Liver (tissue), 9 donors: ENCODE measurements around the gene WAPL. TPM values are rescaled to one million over a fixed set of nuclear protein-coding genes. Genes with fewer than 3 reads are reported as not detected.

Experiments
- DNase-seq: peaks from one replicate; pipeline ENCODE4 v3.0.0-alpha.2; 2017; ENCODE audit warnings: low spot score
- H3K27ac ChIP-seq, 2 donors: one replicate each; pipeline ENCODE4 v1.7.0; 2013; ENCODE audit warnings: inconsistent platforms in 2 of 2, low read length in 2 of 2, control low read depth in 1 of 2, low read depth in 1 of 2, mild to moderate bottlenecking in 1 of 2
- H3K27me3 ChIP-seq, 4 donors: one replicate each; pipeline versions ENCODE4 v1.6.1 to v1.7.0; 2013; ENCODE audit warnings: low read length in 3 of 4, inconsistent platforms in 1 of 4, mild to moderate bottlenecking in 1 of 4, moderate library complexity in 1 of 4; ENCODE audit not compliant: control insufficient read depth in 4 of 4, insufficient read depth in 4 of 4
- H3K36me3 ChIP-seq, 4 donors: one replicate each; pipeline versions ENCODE4 v1.6.1 to v1.7.0; 2013; ENCODE audit warnings: low read length in 3 of 4, mild to moderate bottlenecking in 3 of 4, low read depth in 1 of 4, moderate library complexity in 1 of 4; ENCODE audit not compliant: control insufficient read depth in 4 of 4, insufficient read depth in 3 of 4
- H3K4me1 ChIP-seq, 4 donors: one replicate each; pipeline versions ENCODE4 v1.6.1 to v1.7.0; 2013; ENCODE audit warnings: low read length in 3 of 4, mild to moderate bottlenecking in 3 of 4, moderate library complexity in 1 of 4; ENCODE audit not compliant: control insufficient read depth in 4 of 4, insufficient read depth in 4 of 4
- H3K4me3 ChIP-seq, 3 donors: one replicate each; pipeline versions ENCODE4 v1.6.1 to v1.7.0; 2013; ENCODE audit warnings: low read length in 3 of 3, control low read depth in 1 of 3, low read depth in 1 of 3, mild to moderate bottlenecking in 1 of 3
- H3K9ac ChIP-seq, 2 donors: one replicate each; pipeline ENCODE4 v1.7.0; 2013; ENCODE audit warnings: low read length in 2 of 2, mild to moderate bottlenecking in 2 of 2, moderate library complexity in 2 of 2, control low read depth in 1 of 2, low read depth in 1 of 2
- H3K9me3 ChIP-seq, 4 donors: one replicate each; pipeline versions ENCODE4 v1.6.1 to v1.7.0; 2013; ENCODE audit warnings: low read length in 3 of 4; ENCODE audit not compliant: control insufficient read depth in 4 of 4
- EGR1 ChIP-seq, 2 donors: IDR thresholded peaks; 2 replicates each; pipeline ENCODE4 v1.6.1; 2016 to 2018; ENCODE audit warnings: antibody characterized with exemption in 2 of 2, low read depth in 2 of 2
- FOXA1 ChIP-seq: IDR thresholded peaks from 2 replicates; pipeline ENCODE4 v1.6.1; 2016; ENCODE audit warnings: antibody characterized with exemption
- FOXA2 ChIP-seq: IDR thresholded peaks from 2 replicates; pipeline ENCODE4 v1.6.1; 2016; ENCODE audit warnings: antibody characterized with exemption
- HNF4A ChIP-seq, 2 donors: conservative IDR thresholded peaks; 2 replicates each; pipeline ENCODE4 v1.6.1; 2016; ENCODE audit warnings: antibody characterized with exemption in 2 of 2, mild to moderate bottlenecking in 2 of 2
- HNF4G ChIP-seq: IDR thresholded peaks from 2 replicates; pipeline ENCODE4 v1.6.1; 2016; ENCODE audit warnings: antibody characterized with exemption
- JUND ChIP-seq, 2 donors: IDR thresholded peaks; 2 replicates each; pipeline ENCODE4 v1.6.1; 2016; ENCODE audit warnings: antibody characterized with exemption in 2 of 2
- NR2F2 ChIP-seq: IDR thresholded peaks from 2 replicates; pipeline ENCODE4 v1.6.1; 2016; ENCODE audit warnings: antibody characterized with exemption
- RAD21 ChIP-seq, 2 donors: IDR thresholded peaks; 2 replicates each; pipeline ENCODE4 v1.6.1; 2016; ENCODE audit warnings: antibody characterized with exemption in 2 of 2, mild to moderate bottlenecking in 2 of 2
- RXRA ChIP-seq, 2 donors: IDR thresholded peaks; 2 replicates each; pipeline ENCODE4 v1.6.1; 2017 to 2018; ENCODE audit warnings: antibody characterized with exemption in 2 of 2, mild to moderate bottlenecking in 1 of 2
- SP1 ChIP-seq: IDR thresholded peaks from 2 replicates; pipeline ENCODE4 v1.6.1; 2018; ENCODE audit warnings: antibody characterized with exemption, mild to moderate bottlenecking
- TAF1 ChIP-seq: conservative IDR thresholded peaks from 2 replicates; pipeline ENCODE4 v1.6.1; 2016; ENCODE audit warnings: antibody characterized with exemption, mild to moderate bottlenecking
- YY1 ChIP-seq: IDR thresholded peaks from 2 replicates; pipeline ENCODE4 v1.6.1; 2016; ENCODE audit warnings: antibody characterized with exemption, mild to moderate bottlenecking
- WGBS: extraction: QIAGEN DNeasy Blood & Tissue Kit; methylation state at CpG from one replicate; pipeline ENCODE4 v1.1.7; 2013; 5-methylcytosine and 5-hydroxymethylcytosine counted together
- polyA plus RNA-seq, 2 donors: library from polyadenylated mRNA; stranded (reverse) in 1 of 2; unstranded in 1 of 2; fragments of 200-250 nt in 1 of 2; fragments of >200 nt in 1 of 2; fragmentation: Nextera tagmentation in 1 of 2; extraction: Ambion mirVana in 1 of 2; gene quantifications; one replicate each; pipeline versions ENCODE4 v1.2.1 to v1.2.3, GENCODE V29; 2013 to 2015
- total RNA-seq, 2 donors: library from RNA; depleted of rRNA; stranded (reverse); fragments of >200 nt; gene quantifications; one replicate each; pipeline ENCODE4 v1.2.3, GENCODE V29; 2014
- TF ChIP-seq, protein P1 (sequence below): IDR thresholded peaks from 2 replicates; pipeline ENCODE4 v1.6.1; 2016; ENCODE audit warnings: antibody characterized with exemption
- TF ChIP-seq, protein P2 (sequence below): IDR thresholded peaks from 2 replicates; pipeline ENCODE4 v1.6.1; 2016; ENCODE audit warnings: antibody characterized with exemption
- TF ChIP-seq, protein P3 (sequence below): IDR thresholded peaks from 2 replicates; pipeline ENCODE4 v1.6.1; 2016; ENCODE audit warnings: antibody characterized with exemption, mild to moderate bottlenecking
- TF ChIP-seq, protein P4 (sequence below): fragments of 150-350 bp; IDR thresholded peaks from 2 replicates; pipeline ENCODE4 v1.5.1; 2017; ENCODE audit warnings: improper control_type of control experiment, low read depth, low read length; ENCODE audit not compliant: missing input control
- donor health status: healthy.
- donor health status: healthy.
- donor health status: healthy.
- donor health status: healthy.
- donor health status: healthy.

WAPL gene
- total and polyA plus RNA-seq, 4 donors: 9.7 to 37.9 (median 24.0) TPM

DNA sequence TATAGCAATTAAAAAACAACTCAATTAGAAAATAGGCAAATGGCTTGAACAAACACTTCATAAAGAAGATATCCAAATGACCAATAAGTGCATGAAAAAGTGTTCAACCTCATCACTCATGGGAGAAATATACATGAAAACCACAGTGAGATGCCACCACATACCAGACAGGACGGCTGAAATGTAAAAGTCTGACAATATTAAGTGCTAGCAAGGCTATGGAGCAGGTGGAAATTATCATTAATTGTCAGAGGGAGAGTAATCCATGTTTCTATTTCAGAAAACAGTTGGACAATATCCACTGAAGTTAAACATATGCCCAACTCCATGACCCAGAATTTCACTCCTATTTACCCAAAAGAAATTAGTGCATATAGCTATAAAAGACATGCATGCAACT lies 112.4 kb downstream of the WAPL start:
- Histone ChIP-seq H3K9me3 (peaks cover 0 to 3% (median 0%) of the 10 kb centered on the region in 4 donors), H3K4me1 (peaks cover 1 to 14% (median 6%) of the 10 kb centered on the region in 4 donors), H3K9ac (no peak overlapping the region), H3K4me3 (no peak overlapping the region), H3K27ac (no peak overlapping the region), H3K36me3 (no peaks in the 10 kb centered on the region), H3K27me3 (no peaks in the 10 kb centered on the region)
- TF ChIP-seq, protein P1, sequence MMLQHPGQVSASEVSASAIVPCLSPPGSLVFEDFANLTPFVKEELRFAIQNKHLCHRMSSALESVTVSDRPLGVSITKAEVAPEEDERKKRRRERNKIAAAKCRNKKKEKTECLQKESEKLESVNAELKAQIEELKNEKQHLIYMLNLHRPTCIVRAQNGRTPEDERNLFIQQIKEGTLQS: no peak
- no peak for TF ChIP-seq HNF4A (conservative IDR thresholded peaks at IDR 0.05)
- TF ChIP-seq, protein P2, sequence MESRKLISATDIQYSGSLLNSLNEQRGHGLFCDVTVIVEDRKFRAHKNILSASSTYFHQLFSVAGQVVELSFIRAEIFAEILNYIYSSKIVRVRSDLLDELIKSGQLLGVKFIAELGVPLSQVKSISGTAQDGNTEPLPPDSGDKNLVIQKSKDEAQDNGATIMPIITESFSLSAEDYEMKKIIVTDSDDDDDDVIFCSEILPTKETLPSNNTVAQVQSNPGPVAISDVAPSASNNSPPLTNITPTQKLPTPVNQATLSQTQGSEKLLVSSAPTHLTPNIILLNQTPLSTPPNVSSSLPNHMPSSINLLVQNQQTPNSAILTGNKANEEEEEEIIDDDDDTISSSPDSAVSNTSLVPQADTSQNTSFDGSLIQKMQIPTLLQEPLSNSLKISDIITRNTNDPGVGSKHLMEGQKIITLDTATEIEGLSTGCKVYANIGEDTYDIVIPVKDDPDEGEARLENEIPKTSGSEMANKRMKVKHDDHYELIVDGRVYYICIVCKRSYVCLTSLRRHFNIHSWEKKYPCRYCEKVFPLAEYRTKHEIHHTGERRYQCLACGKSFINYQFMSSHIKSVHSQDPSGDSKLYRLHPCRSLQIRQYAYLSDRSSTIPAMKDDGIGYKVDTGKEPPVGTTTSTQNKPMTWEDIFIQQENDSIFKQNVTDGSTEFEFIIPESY: no peak
- no peak for TF ChIP-seq EGR1 (IDR thresholded peaks at IDR 0.05; ENCODE audit: low read depth in 2 of 2)
- TF ChIP-seq, protein P3, sequence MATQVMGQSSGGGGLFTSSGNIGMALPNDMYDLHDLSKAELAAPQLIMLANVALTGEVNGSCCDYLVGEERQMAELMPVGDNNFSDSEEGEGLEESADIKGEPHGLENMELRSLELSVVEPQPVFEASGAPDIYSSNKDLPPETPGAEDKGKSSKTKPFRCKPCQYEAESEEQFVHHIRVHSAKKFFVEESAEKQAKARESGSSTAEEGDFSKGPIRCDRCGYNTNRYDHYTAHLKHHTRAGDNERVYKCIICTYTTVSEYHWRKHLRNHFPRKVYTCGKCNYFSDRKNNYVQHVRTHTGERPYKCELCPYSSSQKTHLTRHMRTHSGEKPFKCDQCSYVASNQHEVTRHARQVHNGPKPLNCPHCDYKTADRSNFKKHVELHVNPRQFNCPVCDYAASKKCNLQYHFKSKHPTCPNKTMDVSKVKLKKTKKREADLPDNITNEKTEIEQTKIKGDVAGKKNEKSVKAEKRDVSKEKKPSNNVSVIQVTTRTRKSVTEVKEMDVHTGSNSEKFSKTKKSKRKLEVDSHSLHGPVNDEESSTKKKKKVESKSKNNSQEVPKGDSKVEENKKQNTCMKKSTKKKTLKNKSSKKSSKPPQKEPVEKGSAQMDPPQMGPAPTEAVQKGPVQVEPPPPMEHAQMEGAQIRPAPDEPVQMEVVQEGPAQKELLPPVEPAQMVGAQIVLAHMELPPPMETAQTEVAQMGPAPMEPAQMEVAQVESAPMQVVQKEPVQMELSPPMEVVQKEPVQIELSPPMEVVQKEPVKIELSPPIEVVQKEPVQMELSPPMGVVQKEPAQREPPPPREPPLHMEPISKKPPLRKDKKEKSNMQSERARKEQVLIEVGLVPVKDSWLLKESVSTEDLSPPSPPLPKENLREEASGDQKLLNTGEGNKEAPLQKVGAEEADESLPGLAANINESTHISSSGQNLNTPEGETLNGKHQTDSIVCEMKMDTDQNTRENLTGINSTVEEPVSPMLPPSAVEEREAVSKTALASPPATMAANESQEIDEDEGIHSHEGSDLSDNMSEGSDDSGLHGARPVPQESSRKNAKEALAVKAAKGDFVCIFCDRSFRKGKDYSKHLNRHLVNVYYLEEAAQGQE: no peak
- no peak for TF ChIP-seq RAD21 (IDR thresholded peaks at IDR 0.05)
- TF ChIP-seq FOXA1: no peak
- no peak for TF ChIP-seq TAF1
- TF ChIP-seq YY1: no peak
- WGBS: 85% methylated on average over 1 of the region's 1 CpG
- DNase-seq: no peak

DNA sequence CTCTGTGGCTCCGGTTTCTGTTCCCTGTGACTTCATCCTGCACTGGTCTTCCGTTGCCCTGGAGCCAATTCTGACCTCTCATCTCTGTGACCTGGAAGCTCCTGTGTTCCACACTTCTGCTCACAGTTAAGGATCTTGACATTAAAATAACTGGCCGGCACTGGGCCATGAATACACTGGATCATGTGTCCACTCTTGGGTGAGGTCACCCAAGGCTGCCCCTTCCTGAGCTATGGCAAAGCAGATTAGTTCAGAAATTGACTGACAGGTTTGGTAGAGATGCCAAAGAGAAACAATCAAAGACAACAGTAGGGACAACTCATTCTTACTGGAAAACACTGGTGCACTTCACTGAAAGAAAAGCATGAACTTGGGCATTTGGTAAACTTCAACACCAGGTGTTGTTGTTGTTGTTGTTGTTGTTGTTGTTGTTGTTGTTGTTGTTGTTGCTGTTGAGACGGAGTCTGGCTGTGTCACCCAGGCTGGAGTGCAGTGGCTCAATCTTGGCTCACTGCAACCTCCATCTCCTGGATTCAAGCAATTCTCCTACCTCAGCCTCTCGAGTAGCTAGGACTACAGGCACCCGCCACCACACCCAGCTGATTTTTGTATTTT lies 118.3 kb downstream of the WAPL start:
- Histone ChIP-seq H3K27me3 (no peaks in the 10 kb centered on the region), H3K4me3 (no peak overlapping the region), H3K9me3 (no peaks in the 10 kb centered on the region), H3K4me1 (peaks cover 2 to 33% (median 19%) of the 10 kb centered on the region in 4 donors), H3K36me3 (no peaks in the 10 kb centered on the region), H3K27ac (no peak overlapping the region), H3K9ac (no peak overlapping the region)
- WGBS: 70% methylated on average over 6 of the region's 6 CpGs
- TF ChIP-seq JUND (IDR thresholded peaks at IDR 0.05) (no peak), FOXA2 (no peak), SP1 (no peak), FOXA1 (no peak), EGR1 (IDR thresholded peaks at IDR 0.05; ENCODE audit: low read depth in 2 of 2) (no peak), RXRA (IDR thresholded peaks at IDR 0.05) (no peak), NR2F2 (no peak), RAD21 (IDR thresholded peaks at IDR 0.05) (no peak), HNF4A (conservative IDR thresholded peaks at IDR 0.05) (no peak), HNF4G (no peak), YY1 (no peak)
- TF ChIP-seq, protein P1: no peak
- TF ChIP-seq, protein P3: no peak
- TF ChIP-seq, protein P4, sequence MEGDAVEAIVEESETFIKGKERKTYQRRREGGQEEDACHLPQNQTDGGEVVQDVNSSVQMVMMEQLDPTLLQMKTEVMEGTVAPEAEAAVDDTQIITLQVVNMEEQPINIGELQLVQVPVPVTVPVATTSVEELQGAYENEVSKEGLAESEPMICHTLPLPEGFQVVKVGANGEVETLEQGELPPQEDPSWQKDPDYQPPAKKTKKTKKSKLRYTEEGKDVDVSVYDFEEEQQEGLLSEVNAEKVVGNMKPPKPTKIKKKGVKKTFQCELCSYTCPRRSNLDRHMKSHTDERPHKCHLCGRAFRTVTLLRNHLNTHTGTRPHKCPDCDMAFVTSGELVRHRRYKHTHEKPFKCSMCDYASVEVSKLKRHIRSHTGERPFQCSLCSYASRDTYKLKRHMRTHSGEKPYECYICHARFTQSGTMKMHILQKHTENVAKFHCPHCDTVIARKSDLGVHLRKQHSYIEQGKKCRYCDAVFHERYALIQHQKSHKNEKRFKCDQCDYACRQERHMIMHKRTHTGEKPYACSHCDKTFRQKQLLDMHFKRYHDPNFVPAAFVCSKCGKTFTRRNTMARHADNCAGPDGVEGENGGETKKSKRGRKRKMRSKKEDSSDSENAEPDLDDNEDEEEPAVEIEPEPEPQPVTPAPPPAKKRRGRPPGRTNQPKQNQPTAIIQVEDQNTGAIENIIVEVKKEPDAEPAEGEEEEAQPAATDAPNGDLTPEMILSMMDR: no peak
- TF ChIP-seq, protein P2: no peak
- no peak for DNase-seq
